HK-2 (cell line): ENCODE measurements around the gene ATG16L2.
"Not testable (repeated sequence)": the region's sequence is repeated elsewhere in the genome, so short reads cannot be mapped to it uniquely, and the experiment has no call there.

Experiments used
- DNase-seq: peaks from one replicate; pipeline ENCODE4 v3.0.0-alpha.2; 2018; ENCODE audit not compliant: unreplicated experiment

ATG16L2 gene

DNA sequence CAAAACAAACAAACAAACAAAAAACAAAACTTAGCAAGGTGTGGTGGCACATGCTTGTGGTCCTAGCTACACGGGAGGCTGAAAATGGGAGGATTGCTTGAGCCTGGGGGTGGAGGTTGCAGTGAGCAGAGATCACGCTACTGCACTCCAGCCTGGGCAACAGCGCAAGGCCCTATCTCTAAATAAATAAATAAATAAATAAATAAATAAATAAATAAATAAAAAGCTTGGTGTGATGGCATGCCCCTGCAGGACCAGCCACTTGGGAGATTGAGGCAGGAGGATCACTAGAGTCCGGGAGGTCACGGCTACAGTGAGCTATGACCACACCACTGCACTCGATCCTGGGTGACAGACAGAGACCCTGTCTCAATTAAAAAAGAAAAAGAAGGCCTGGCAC lies 11.4 kb upstream of the ATG16L2 start:
- no peak for DNase-seq

DNA sequence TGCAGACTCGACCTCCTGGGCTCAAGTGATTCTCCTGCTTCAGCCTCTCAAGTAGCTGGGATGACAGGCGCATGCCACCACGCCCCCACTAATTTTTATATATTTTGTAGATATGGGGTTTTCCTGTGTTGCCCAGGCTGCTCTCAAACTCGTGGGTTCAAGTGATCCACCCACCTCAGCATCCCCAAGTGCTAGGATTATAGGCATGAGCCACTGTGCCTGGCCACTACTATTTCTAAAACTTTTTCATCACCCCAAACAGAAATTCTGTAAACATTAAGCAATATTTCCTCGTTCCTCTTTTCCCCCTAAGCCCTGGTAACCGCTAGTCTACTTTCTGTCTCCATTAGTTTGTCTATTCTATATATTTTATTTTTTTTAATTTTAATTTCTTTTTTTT lies 9.0 kb upstream of the ATG16L2 start:
- no peak for DNase-seq

DNA sequence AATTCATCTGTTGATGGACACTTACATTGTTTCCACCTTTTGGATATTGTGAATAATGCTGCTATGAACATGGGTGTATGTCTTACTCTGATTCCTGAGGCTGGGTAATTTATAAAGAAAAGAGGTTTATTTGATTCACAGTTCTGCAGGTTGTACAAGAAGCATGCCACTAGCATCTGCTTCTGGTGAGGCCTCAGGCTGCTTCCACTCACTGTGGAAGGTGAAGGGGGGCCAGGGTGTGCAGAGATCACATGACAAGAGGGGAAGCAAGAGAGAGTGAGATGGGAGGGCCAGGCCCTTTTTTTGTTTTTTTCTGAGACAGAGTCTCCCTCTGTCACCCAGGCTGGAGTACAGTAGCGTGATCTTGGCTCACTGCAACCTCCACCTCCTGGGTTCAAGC lies 7.8 kb upstream of the ATG16L2 start:
- not testable (repeated sequence) for DNase-seq

DNA sequence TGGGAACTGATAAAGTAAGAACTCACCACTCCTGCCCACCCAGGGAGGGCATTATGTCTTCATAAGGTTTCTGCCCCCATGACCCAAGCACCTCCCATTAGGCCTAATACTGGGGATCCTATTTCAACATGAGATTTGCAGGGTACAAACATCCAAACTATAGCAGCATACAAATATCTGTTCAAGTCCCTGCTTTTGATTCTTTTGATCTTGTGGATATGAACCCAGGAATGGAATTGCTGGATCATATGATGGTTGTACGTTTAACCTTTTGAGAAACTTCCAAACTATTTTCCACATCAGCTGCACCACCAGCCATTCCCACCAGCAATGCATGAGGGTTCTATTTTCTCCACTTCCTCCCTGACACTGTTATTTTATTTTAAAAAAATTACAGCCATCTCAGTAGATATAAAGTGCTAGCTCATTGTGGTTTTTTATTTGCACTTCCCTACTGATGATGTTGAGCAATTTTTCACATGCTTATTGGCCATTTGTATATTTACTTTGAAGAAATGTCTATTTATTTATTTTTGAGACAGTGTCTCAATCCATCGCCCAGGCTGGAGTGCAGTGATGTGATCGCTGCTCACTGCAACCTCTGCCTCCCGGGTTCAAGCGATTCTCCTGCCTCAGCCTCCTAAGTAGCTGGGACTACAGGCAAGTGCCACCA lies 7.1 kb upstream of the ATG16L2 start:
- DNase-seq, result no peak

DNA sequence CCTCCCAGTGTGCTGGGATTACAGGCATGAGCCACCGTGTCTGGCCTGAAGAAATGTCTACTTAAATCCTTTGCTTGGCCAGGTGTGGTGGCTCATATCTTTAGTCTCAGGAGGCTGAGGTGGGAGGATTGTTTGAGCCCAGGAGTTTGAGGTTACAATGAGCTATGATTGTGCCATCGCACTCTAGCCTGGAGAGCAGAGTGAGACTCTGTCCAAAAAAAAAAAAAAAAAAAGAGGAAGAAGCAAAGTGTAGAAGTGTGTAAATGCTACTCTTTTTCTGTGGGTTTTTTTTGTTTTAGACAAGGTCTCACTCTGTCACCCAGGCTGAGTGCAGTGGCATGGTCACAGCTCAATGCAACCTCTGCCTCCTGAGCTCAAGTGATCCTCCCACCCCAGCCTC lies 6.4 kb upstream of the ATG16L2 start:
- DNase-seq, result no peak

DNA sequence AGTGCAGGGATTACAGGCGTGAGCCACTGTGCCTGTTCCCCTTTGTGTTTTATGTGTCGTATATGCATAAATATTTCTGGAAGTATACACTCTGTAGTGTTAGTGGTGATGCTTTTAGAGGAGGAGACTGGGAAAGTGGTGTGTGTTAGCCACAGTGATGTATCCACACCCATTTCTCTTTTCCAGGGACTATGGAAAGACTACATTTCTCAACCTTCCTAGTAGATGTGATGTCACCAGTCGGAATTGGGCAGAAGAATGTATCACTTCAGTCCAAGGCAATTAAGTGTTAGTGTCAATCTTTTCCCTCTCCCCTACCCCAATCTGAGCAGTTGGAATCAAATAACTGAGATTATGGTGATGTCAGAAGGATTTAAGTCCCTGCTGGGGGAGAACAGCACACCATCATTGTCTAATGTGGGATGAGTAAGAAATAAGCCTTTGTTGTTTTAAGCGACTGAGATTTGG lies 5.8 kb upstream of the ATG16L2 start:
- DNase-seq, result no peak

DNA sequence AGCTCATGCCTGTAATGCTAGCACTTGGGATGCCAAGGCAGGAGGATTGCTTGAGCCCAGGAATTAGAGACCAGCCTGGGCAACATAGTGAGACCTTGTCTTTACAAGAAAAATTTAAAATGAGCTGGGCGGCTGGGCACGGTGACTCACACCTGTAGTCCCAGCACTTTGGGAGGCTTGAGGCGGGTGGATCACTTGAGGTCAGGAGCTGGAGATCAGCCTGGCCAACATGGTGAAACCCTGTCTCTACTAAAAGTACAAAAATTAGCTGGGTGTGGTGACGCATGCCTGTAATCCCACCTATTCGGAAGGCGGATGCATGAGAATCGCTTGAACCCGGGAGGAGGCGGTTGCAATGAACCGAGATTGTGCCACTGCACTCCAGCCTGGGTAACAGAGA lies 2.5 kb upstream of the ATG16L2 start:
- DNase-seq, result not testable (repeated sequence)

DNA sequence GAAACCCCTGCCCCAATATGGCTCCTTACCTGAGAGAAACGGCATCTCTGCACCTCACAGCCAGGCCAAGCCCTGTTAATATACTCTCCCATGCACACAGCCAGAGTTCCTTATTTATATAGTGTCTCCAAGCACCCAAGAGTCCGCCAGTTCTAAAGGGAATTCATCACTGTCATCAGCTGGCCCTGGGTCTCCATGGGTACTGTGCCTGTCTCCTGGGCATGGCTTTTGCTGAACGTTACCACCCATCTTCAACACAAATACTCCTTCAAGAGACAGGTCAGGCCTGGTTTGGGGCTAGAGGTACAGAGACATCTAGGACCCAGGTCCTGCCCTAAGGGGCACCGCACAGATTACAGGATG lies 1.6 kb upstream of the ATG16L2 start:
- DNase-seq, result no peak

DNA sequence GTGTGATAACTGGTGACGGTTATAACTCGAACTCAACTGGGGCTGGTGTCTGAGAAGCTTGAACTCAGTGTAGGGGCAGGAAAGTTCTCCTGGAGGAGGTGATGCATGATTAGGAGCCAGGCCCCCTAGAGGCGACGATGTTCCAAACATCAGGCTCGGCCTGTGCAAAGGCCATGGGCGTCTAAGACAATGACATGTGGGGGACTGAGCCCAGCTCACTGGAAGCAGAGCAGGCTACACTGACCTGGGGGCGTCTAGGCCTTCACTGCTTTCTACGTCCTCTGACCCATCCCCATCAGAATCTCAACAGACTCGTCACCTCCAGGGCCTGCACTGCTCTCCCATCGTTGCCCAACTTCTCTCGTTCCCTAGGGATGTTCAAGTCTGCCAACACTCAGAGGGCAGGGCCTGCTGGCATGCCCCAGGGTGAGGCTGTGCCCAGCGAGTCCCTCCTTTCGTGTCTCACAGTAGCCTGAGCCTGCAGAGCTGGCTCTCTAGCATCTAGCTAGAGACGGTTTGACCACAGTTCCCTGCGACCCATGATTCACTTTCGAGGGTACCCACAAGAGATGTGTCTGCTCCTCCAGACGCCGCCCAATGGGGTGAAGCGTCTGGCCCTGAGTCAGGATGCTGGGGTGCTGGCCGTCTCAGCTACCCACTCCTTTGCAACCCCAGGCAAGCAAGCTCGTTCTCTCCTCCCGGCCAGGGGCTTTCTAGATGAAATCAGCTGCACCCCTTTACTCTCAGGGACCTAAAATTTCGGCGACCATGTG lies 1.1 kb upstream of the ATG16L2 start:
- DNase-seq, result peak; percentile 65

DNA sequence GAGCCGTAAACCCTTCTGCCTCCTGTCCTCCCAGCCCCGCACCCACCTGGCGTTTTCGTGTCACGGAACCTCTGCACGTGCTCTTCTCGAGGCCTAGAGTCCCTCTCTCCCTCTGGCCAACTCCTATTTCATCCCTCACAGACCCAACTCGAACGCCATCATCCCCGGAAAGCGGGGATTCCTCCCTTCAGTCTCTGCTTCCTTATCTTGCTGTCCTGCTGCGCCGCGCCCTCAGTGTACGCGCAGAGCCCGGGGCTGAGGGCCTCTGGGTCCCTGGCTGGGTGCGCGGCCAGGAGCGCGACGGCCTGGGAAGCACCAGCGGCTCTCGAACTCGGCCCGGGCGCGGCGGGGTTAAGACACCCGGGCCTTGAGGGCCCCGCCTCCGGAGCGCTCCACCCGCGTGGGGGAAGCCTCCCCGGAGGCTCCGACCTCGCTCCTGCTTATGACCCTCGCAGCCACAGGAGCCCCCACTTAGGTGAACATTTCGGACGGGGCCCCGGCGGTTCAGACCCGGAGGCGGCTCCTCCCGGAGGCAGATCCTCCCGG lies 398 bp upstream of the ATG16L2 start:
- DNase-seq, result peak; percentile 80

DNA sequence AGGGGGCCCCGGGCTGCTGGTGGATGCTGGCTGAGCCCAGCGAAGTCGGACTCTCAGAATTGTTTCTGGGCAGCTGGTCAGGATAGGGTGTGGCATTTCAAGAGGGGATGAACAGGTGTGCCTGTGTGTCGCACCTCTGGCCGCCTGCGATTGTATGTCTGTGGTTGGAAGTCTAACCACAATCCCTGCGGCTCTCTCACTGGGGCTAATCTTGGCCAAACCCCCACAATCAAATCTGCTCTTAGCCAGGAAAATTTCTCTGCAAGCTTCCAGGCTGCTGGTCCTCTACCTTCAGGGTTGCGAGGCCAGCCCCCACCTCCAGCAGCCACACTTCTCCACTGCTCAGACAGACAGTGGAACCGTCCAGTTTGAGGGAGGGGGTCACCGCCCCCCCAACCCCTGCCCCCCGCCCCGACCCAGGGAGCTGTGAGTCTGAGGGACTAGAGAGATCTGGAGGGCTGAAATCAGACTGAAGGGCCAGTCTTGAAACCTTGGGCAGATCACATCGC lies 953 bp downstream of the ATG16L2 start:
- DNase-seq, result no peak

DNA sequence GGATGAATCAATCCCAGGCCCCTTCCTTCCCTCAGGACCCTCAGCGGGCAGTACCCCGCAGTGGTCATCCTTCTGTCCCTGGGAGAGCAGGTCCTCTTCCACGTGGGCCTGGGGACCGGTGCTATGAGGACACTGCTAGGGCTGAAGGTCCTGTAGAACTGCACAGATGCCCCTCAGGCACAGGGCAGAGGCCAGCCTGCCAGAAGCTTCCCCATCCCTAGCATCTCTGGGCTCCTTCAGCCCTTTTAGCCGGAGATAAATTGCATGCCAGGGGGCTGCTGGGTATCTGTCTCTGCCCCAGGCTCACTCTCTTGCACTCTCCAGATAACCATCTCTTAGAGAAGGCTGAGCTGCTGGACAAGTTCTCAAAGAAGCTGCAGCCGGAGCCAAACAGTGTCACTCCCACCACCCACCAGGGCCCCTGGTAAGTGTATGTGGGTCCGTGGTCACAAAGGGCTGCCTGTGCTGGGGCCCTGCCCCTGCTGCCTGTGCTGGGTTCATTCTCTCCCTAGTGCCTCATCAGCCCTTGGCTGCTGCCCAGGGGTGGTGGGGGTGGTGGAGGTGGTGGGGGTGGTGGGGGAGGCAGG lies 2.3 kb downstream of the ATG16L2 start:
- no peak for DNase-seq

DNA sequence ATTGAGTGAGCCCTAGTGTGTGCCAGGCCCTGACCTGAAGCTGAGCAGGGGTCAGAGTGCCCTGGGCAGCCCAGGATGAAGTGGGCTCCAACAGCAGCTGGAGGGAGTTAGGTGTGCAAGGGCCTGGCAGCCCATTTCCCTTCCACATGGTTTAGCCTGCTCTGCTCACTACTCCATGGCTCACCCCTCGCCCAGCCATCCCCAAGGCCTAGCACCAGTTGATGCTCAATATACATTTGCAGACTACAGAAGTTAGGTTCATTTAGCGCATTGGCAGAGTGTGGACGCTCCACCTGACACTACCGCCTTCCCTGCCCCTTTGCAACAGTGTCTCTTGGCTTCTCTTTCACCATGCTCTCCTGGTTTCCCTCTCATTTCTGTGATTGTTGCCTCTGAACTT lies 3.8 kb downstream of the ATG16L2 start:
- no peak for DNase-seq

DNA sequence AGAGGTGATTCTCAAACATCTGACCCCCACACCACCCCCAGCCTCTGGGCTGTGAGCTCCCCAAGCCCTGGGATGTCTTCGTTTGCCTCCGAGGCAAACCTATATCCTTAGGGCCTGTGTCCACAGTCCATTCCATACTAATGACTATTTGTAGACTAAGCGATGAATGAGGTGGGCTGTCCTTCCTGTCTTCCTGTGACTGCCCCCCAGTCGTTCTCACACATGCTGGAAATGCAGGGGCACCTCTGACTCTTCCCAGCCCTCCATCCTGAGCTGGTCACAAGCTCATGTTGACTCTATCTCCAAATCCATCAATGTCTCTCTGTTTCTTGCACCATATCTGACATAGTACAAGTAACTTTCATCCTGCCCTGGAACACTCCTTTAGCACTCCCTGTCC lies 4.8 kb downstream of the ATG16L2 start:
- no peak for DNase-seq

DNA sequence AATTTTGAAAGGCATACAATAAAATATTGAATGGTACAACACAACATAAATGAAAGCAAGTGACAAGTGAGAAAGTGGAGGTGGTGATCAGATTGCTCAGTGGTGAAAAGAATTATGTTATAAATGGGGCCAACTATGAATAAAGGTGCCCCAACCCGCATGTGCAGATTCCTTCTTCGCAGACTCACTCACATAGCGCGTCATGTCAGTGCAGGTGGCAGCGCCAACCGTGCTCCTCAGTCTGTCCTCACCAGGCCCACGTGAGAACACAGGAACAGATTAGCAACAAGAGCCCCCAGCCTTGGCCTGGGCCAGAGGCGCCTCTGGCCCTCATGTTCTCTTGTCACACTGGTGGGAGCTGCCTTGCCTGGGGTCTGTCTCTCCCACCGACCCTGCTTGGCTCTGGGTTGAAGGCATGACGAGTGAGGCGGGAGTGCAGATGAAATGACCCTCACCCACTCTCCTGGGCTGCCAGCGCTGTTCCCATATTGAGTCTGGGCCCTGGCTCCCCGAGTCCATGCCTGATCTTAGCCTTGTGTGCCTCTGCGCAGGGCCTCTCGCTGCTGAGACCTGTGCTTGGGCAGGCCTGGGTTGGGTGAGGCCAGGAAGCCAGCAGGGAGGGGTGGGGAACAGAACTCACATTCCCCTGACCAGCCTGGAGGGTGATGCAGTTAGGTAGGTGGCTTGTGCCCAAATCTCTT lies 6.4 kb downstream of the ATG16L2 start:
- DNase-seq, result no peak

DNA sequence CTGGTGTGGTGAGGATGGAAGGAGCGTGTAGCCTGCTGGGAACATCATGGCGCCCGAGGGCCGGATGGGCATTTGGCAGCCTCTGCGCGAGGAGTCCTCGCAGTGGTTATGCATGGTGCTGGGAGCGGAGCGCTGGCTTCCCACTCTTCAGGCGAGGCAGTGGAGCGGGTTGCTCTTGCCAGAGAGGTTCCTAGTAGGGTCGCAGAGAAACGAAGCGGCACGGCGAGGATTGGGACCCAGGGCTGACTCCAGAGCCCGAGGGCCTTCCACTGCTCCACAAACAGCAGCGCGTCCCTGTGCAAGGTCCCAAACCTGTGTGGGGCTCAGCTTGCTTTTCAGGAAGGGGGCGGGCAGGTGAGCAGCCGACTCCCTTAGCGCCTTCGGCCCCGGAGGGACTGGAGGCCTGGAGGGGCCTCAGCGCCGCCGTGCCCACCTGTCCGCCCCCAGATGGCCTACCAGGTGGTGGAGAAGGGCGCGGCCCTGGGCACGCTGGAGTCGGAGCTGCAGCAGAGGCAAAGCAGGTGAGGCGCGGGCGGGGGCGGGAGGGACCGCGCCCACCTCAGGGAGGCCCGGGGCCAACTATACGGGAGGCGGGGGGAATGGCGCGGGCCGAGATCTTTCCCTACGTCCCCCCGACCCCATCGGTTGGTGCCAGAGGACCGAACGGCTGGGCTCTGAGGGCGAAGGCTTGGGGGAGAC lies 7.2 kb downstream of the ATG16L2 start:
- no peak for DNase-seq

DNA sequence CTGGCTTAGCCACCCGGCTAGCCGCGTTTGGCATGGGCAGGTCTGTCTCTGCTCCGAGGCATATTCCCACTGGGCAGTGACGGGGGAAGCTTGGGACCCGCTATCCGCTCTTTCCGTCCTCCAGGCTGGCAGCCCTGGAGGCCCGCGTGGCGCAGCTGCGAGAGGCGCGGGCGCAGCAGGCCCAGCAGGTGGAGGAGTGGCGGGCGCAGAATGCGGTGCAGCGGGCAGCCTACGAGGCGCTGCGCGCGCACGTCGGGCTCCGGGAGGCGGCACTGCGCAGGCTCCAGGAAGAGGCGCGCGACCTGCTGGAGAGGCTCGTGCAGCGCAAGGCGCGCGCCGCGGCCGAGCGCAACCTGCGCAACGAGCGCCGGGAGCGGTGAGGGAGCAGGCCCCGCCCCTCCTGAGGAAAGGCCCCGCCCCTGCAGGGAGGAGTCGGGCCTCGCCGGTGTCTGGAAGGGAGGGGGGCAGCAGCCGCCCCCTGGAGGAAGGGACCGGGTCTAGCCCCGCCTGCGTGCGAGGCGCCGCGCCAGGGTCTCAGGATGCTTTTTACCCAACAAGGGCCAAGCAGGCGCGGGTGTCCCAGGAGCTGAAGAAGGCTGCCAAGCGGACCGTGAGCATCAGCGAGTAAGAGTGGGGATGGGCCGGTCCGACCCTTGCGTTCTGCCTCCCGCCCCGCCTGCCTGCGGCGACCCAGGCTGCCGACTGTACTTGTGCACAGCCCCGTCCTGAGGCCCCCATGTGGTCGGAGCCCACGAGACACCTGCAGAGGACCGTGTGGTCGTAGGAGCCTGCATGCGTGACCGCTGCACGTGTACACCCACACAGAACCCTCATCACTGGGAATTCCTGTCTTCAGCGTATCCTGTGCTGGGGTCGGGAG lies 7.9 kb downstream of the ATG16L2 start:
- no peak for DNase-seq

DNA sequence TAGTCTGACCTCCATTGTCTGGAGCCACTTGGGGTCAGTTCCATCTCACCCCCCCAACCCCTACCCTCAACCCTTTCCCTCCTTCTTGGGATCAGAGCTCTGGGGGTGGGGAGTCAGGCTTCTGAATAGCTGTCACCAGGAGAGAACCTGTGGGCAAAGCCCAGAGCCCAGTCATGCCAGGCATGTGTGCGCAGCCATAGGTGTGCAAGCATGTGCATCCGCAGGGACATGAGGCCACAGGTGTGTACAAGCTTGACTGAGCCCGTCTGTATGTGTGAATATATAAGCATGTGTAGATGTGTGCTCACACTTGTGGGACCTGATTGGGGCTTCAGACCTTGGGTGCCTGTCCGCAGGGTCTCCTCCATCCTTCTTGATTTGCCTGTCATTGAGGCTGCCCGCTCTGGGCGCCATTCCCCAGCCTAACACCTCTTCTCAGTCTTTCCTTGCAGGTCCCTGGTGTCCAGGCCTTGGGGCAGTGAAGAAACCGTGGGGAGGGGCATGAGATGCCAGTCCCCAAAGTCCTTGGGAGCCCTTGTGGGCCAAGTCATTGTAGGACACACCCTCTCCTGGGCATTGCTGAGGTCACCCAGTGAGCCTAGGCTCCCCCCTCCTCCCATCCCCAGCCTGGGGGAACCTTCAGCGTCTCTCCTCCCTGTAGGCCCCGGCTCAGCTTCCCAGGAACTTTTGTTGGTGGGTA lies 9.0 kb downstream of the ATG16L2 start:
- no peak for DNase-seq

DNA sequence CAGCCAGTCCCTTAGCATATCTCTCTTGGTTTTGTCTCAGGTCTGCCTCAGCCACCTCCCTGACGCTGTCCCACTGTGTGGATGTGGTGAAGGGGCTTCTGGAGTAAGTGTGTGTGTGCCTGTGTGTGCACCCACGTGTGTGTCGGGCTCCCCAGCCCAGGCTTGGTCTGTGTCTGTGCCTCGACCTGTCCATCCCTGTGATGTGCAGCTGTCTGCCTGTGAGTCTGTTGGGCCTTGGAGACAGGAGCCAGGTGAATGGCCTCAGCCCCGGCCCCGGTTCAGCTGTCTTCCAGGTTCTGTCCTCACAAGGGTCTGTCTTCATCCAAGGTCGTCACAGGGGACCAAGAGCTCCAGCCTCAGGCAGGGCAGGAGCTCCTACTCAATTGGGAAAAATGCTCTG lies 9.8 kb downstream of the ATG16L2 start:
- DNase-seq, result no peak
